GM12878 (cell line): ENCODE results near the gene KDM6A. TPM values are rescaled to one million over a fixed set of nuclear protein-coding genes. Genes with fewer than 3 reads are reported as not detected.

Source experiments
- ATAC-seq: fragments of 200-7000 bp; cut with Tn5 transposase; 3 replicates; pipeline ENCODE4 v1.9.1; 2020; ENCODE audit warnings: mild to moderate bottlenecking, moderate library complexity
- BruUV-seq: library from RNA; stranded (reverse); fragments of 400-500 nt; replicated peaks from 2 replicates; lab custom pipeline; 2021; lab: Mats Ljungman, UMichigan
- CTCF ChIA-PET: fragments of 300-600 bp; sonication (Branson Sonifier 250); formaldehyde crosslinking; extraction: SDS; loops from one replicate; lab custom pipeline; 2021; ENCODE audit warnings: inconsistent platforms; lab: Yijun Ruan, JAX
- POLR2A ChIA-PET: fragments of 350-600 bp; formaldehyde crosslinking; extraction: SDS; loops from one replicate; lab custom pipeline; 2021; ENCODE audit warnings: inconsistent platforms; lab: Charles Lee
- RAD21 ChIA-PET: fragments of 300-600 bp; sonication (Branson Sonifier 250); formaldehyde crosslinking; loops from one replicate; lab custom pipeline; 2023; ENCODE audit warnings: antibody characterized with exemption; ENCODE audit not compliant: unreplicated experiment; lab: Charles Lee
- SMC1A ChIA-PET: fragments of 300-600 bp; sonication (Branson Sonifier 250); formaldehyde crosslinking; loops from one replicate; lab custom pipeline; 2023; ENCODE audit not compliant: unreplicated experiment, uncharacterized antibody; lab: Charles Lee
- DNase-seq: peaks from one replicate; pipeline ENCODE4 v3.0.0-alpha.2; 2011; ENCODE audit warnings: low read depth, low spot score
- FAIRE-seq: peaks from 3 replicates; lab custom pipeline; 2011; peaks lifted over from hg19 to GRCh38; lab: Jason Lieb, UNC
- H2AFZ ChIP-seq: 2 replicates; pipeline ENCODE4 v1.6.0; 2011; ENCODE audit warnings: low read depth, low read length, control low read depth; ENCODE audit not compliant: control insufficient read depth
- H3K27ac ChIP-seq: 2 replicates; pipeline ENCODE4 v1.5.1; 2011; ENCODE audit warnings: control low read depth; ENCODE audit not compliant: control insufficient read depth, insufficient read depth
- H3K27me3 ChIP-seq, 2 experiments: replicated peaks in 1 of 2; 2 replicates each; pipeline versions ENCODE4 v1.6.0 to v1.6.1; 2011; ENCODE audit warnings: low read length in 1 of 2; ENCODE audit not compliant: control insufficient read depth in 2 of 2, insufficient read depth in 2 of 2
- H3K36me3 ChIP-seq, 2 experiments: 2 replicates each; pipeline ENCODE4 v1.5.1; 2011; ENCODE audit warnings: low read length in 1 of 2; ENCODE audit not compliant: control insufficient read depth in 2 of 2, insufficient read depth in 2 of 2
- H3K4me1 ChIP-seq: 2 replicates; pipeline ENCODE4 v1.6.1; 2011; ENCODE audit warnings: mild to moderate bottlenecking, low read length, moderate library complexity, mixed read lengths; ENCODE audit not compliant: control insufficient read depth, insufficient read depth
- H3K4me2 ChIP-seq: 2 replicates; pipeline ENCODE4 v1.6.0; 2011; ENCODE audit warnings: control low read depth; ENCODE audit not compliant: control insufficient read depth, insufficient read depth
- H3K4me3 ChIP-seq: fragments of 200-600 bp; sonication (generic); 2 replicates; pipeline ENCODE4 v1.5.1; 2016
- H3K79me2 ChIP-seq: 2 replicates; pipeline ENCODE4 v1.6.0; 2011; ENCODE audit warnings: low read length; ENCODE audit not compliant: control insufficient read depth, insufficient read depth
- H3K9ac ChIP-seq: 2 replicates; pipeline ENCODE4 v1.8.0; 2011; ENCODE audit warnings: low read length, control low read depth, mixed read lengths; ENCODE audit not compliant: control insufficient read depth, insufficient read depth
- H3K9me3 ChIP-seq: replicated peaks from 3 replicates; pipeline ENCODE4 v1.5.1; 2011; ENCODE audit warnings: mild to moderate bottlenecking, low read length; ENCODE audit not compliant: control insufficient read depth, insufficient read depth
- H4K20me1 ChIP-seq: 2 replicates; pipeline ENCODE4 v1.6.0; 2011; ENCODE audit not compliant: control insufficient read depth, insufficient read depth
- RUNX3 ChIP-seq: IDR thresholded peaks from 2 replicates; pipeline ENCODE4 v1.6.1; 2012; ENCODE audit warnings: low read length, inconsistent platforms
- WGBS: methylation state at CpG from one replicate; pipeline ENCODE4 v1.1.6; 2016; ENCODE audit warnings: low lambda C conversion rate; ENCODE audit not compliant: insufficient replicate concordance, insufficient coverage; ENCODE audit errors: missing lambda C conversion rate; 5-methylcytosine and 5-hydroxymethylcytosine counted together
- in situ Hi-C: fragments of 300-500 bp; cut with MboI; formaldehyde crosslinking; loops from 9 replicates; pipeline ENCODE4 v1.14.3; 2018; ENCODE audit warnings: mixed read lengths
- intact Hi-C: fragments of 100-400 bp; cut with micrococcal nuclease; formaldehyde crosslinking; loops from one replicate; pipeline ENCODE4 v1.14.2; 2022; ENCODE audit not compliant: unreplicated experiment
- polyA plus RNA-seq, 11 experiments: library from polyadenylated mRNA; depleted of rRNA in 4 of 11; unstranded in 6 of 11; stranded (reverse) in 5 of 11; fragments of >200 nt; fragmentation: Nextera tagmentation in 4 of 11; fragmentation: Illumina TruSeq in 1 of 11; extraction: Ambion mirVana in 4 of 11; extraction: Trizol in 1 of 11; gene quantifications; 1 replicate in 1 of 11; 2 replicates in 10 of 11; pipeline versions ENCODE4 v1.2.1 to v1.2.3, GENCODE V29; 2011 to 2016; ENCODE audit warnings: inconsistent platforms in 2 of 11, missing spikeins in 2 of 11, low read depth in 1 of 11
- total RNA-seq, 4 experiments: library from RNA; depleted of rRNA in 3 of 4; stranded (reverse); fragments of >200 nt in 3 of 4; fragmentation: Illumina TruSeq in 1 of 4; extraction: Trizol in 1 of 4; gene quantifications; 2 replicates each; pipeline versions ENCODE4 v1.2.1 to v1.2.3, GENCODE V29; 2013 to 2021
- TF ChIP-seq, protein P1 (sequence below), 3 experiments: IDR thresholded peaks in 2 of 3; conservative IDR thresholded peaks in 1 of 3; 2 replicates each; pipeline ENCODE4 v1.5.1; 2011; ENCODE audit warnings: low read depth in 3 of 3, low read length in 3 of 3, mild to moderate bottlenecking in 3 of 3, control low read depth in 2 of 3, moderate library complexity in 2 of 3, inconsistent platforms in 1 of 3, mixed read lengths in 1 of 3; ENCODE audit not compliant: control insufficient read depth in 2 of 3, insufficient read depth in 1 of 3; ENCODE audit errors: extremely low read depth in 1 of 3

The KDM6A gene
- total and polyA plus RNA-seq, 10 of the 15 experiments (the other 5 are each of a cell fraction or from before 2014, with no cell fraction given), result 7.9 to 29.0 (median 20.4) TPM

- Histone ChIP-seq H3K27ac (peak overlapping the region; percentile 73), H2AFZ (no peak overlapping the region), H3K9me3 (peaks cover 2% of the 10 kb centered on the region; the same call in 2 of the 3 replicates), H3K9ac (peak overlapping the region; percentile 41; the same call in 1 of the 2 replicates), H3K36me3 (no peaks in the 10 kb centered on the region), H3K4me2 (peak overlapping the region; percentile 89), H3K79me2 (peaks cover 95% of the 10 kb centered on the region), H3K27me3 (no peaks in the 10 kb centered on the region), H3K4me1 (peaks cover 42% of the 10 kb centered on the region), H4K20me1 (no peaks in the 10 kb centered on the region), H3K4me3 (peak overlapping the region; percentile 53)
- no peak for DNase-seq
- no peak for FAIRE-seq
- 18% methylated on average over 4 of the region's 4 CpGs for WGBS
- ChIA-PET CTCF (interaction anchor here (1.0 to 2.9 kb wide), 6 partner anchors 10 to 166 kb away, joined by 3 to 10 read pairs (median 5); no protein-coding TSS in a partner anchor), RAD21 (interaction anchor here (0.9 to 4.2 kb wide), 8 partner anchors 10 to 166 kb away, joined by 3 to 50 read pairs (median 4); partner anchors contain the start of gene KDM6A), POLR2A (interaction anchor here (1.6 to 3.7 kb wide), 4 partner anchors 10 to 32 kb away, joined by 6 to 17 read pairs (median 14); partner anchors contain the start of gene KDM6A), SMC1A (interaction anchor here (0.5 to 3.8 kb wide), 13 partner anchors 10 to 171 kb away, joined by 3 to 39 read pairs (median 5); partner anchors contain the start of gene KDM6A)
- intact Hi-C loops, result loop anchor here (2.0 to 10.0 kb wide), 2 partner anchors 30 to 170 kb away; no protein-coding TSS in a partner anchor
- BruUV-seq, result no TSS peak
- no peak; the same call in 1 of the 2 replicates for TF ChIP-seq RUNX3
- TF ChIP-seq, protein P1, sequence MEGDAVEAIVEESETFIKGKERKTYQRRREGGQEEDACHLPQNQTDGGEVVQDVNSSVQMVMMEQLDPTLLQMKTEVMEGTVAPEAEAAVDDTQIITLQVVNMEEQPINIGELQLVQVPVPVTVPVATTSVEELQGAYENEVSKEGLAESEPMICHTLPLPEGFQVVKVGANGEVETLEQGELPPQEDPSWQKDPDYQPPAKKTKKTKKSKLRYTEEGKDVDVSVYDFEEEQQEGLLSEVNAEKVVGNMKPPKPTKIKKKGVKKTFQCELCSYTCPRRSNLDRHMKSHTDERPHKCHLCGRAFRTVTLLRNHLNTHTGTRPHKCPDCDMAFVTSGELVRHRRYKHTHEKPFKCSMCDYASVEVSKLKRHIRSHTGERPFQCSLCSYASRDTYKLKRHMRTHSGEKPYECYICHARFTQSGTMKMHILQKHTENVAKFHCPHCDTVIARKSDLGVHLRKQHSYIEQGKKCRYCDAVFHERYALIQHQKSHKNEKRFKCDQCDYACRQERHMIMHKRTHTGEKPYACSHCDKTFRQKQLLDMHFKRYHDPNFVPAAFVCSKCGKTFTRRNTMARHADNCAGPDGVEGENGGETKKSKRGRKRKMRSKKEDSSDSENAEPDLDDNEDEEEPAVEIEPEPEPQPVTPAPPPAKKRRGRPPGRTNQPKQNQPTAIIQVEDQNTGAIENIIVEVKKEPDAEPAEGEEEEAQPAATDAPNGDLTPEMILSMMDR (IDR thresholded peaks at IDR 0.05 in 2 of 3, conservative IDR thresholded peaks at IDR 0.05 in 1 of 3; ENCODE audit: control insufficient read depth in 2 of 3, extremely low read depth in 1 of 3, insufficient read depth in 1 of 3, low read depth in 3 of 3, low read length in 3 of 3), result peak in 1 of 3 experiments; percentile 16; a peak in 1 of 6 replicates
- ATAC-seq, result no peak
- in situ Hi-C loops, result no loop called here
These were observed 31.6 kb downstream of the KDM6A start for GRCh38 chrX:44904542-44905115.
